Heart right ventricle (tissue), 16 donors: Measurements from ENCODE around the gene INSRR. TPM values are rescaled to one million over a fixed set of nuclear protein-coding genes. Genes with fewer than 3 reads are reported as not detected.

Source experiments
- ATAC-seq, 8 donors: fragments of 200-7000 bp; cut with Tn5 transposase; one replicate each; pipeline ENCODE4 v1.9.1; 2020; ENCODE audit warnings: mild to moderate bottlenecking in 8 of 8, moderate library complexity in 8 of 8, moderate number of reproducible peaks in 1 of 8
- DNase-seq, 2 donors: peaks; one replicate each; pipeline ENCODE4 v3.0.0-alpha.2; 2020
- H3K27ac ChIP-seq, 10 donors: fragments of 200-600 bp; sonication (generic) in 2 of 10; one replicate each; pipeline versions ENCODE4 v1.5.0 to v1.8.0; 2020 to 2022; ENCODE audit warnings: mild to moderate bottlenecking in 3 of 10
- H3K27me3 ChIP-seq, 7 donors: fragments of 200-600 bp; one replicate each; pipeline ENCODE4 v1.8.0; 2021 to 2022; ENCODE audit warnings: mild to moderate bottlenecking in 2 of 7
- H3K36me3 ChIP-seq, 9 donors: fragments of 200-600 bp; sonication (generic) in 1 of 9; one replicate each; pipeline versions ENCODE4 v1.5.0 to v1.8.0; 2020 to 2022; ENCODE audit warnings: mild to moderate bottlenecking in 2 of 9
- H3K4me1 ChIP-seq, 9 donors: fragments of 200-600 bp; sonication (generic) in 1 of 9; one replicate each; pipeline versions ENCODE4 v1.5.0 to v1.8.0; 2020 to 2022; ENCODE audit warnings: mild to moderate bottlenecking in 4 of 9
- H3K4me3 ChIP-seq, 10 donors: fragments of 200-600 bp; sonication (generic) in 2 of 10; one replicate each; pipeline versions ENCODE4 v1.5.0 to v1.8.0; 2020 to 2022; ENCODE audit warnings: mild to moderate bottlenecking in 7 of 10, moderate library complexity in 2 of 10
- H3K9me3 ChIP-seq, 11 donors: fragments of 200-600 bp in 10 of 11; sonication (generic) in 2 of 11; one replicate each; pipeline versions ENCODE4 v1.5.0 to v1.8.0; 2013 to 2022; ENCODE audit warnings: mild to moderate bottlenecking in 2 of 11, control low read depth in 1 of 11, moderate library complexity in 1 of 11
- CTCF ChIP-seq, 9 donors: fragments of 200-600 bp; sonication (generic) in 2 of 9; IDR thresholded peaks; one replicate each; pipeline versions ENCODE4 v1.5.0 to v1.8.0; 2021 to 2022; ENCODE audit warnings: antibody characterized with exemption in 9 of 9, mild to moderate bottlenecking in 5 of 9, moderate library complexity in 1 of 9
- WGBS, 2 donors: extraction: QIAGEN DNeasy Blood & Tissue Kit; methylation state at CpG; one replicate each; pipeline ENCODE4 v1.1.7; 2013; ENCODE audit warnings: inconsistent platforms in 1 of 2; 5-methylcytosine and 5-hydroxymethylcytosine counted together
- intact Hi-C, 10 donors: fragments of 100-400 bp; cut with DNase I; formaldehyde crosslinking; loops; one replicate each; pipeline versions ENCODE4 v1.11.1 to v1.14.2; 2022
- polyA plus RNA-seq, 2 donors: library from polyadenylated mRNA; stranded (reverse); fragments of 200-250 nt; gene quantifications; one replicate each; pipeline ENCODE4 v1.2.3, GENCODE V29; 2013
- total RNA-seq, 10 donors: library from RNA; stranded (reverse); fragmentation: NEBNext Ultra II Directional in 3 of 10; extraction: Animal tissue kit (Norgen Biotek cat#: 25700) in 3 of 10; gene quantifications; one replicate each; pipeline versions ENCODE4 v1.2.1 to v1.2.4, GENCODE V29; 2021 to 2023
- donor health status: Arrhythmogenic right ventricular cardiomyopathy.
- donor health status: ischemic (EF 13 %, LVEDD 7.1; RV severe dilation, severe dysfunction).
- donor health status: healthy with polysubstance abuse.
- donor health status: DM: no; HTN: yes; CAD: no.
- donor health status: DM: no; HTN: no; CAD: no.
- donor health status: ischemic (EF 25% LVEDD 6.9; RV normal size, moderate dysfunction).
- donor health status: ischemic (EF 25% LVEDD 5.7; RV mildly dilated, moderate dysfunction).
- donor health status: healthy.
- donor health status: DM: yes; HTN: yes; CAD: no.
- donor health status: Ischemic cardiomyopathy.
- donor health status: ischemic (EF 35%, LVEDD 5.7; RV mildly dilated, moderate dysfunction).
- donor health status: nonischemic (EF 11% LVEDD 7.7; RV severe dilation, severe dysfunction).
- donor health status: DM: yes; HTN: yes; CAD: no.
- donor health status: PGD.
- donor health status: ischemic (EF 29% LVEDD 5.4; RV normal size, mild dysfunction).
- donor health status: nonischemic (EF 23%, LVEDD 6.1; RV moderate dilation, normal function).

Gene INSRR
- total and polyA plus RNA-seq, 12 donors, result 0.01 to 0.80 (median 0.07) TPM

GRCh38 chr1:156858555-156858956 is 361 bp downstream of the INSRR start:
- no peak for TF ChIP-seq CTCF (IDR thresholded peaks at IDR 0.05)
- peak overlapping the region in 2 of 10 donors; percentile 37 to 43 for H3K27ac ChIP-seq
- intact Hi-C loops, result loop anchor here in 6 of 10 donors (5.0 to 10.0 kb wide), 5 partner anchors 41 to 164 kb away; partner anchors contain the start of genes ISG20L2 (in 2 of the 6), METTL25B (in 2 of the 6) and SH2D2A (in 1 of the 6)
- 7 to 9% methylated on average over 5 of the region's 5 CpGs for WGBS, 2 donors
- ATAC-seq (peak in 5 of 8 donors; percentile 2 to 68 (median 57)), DNase-seq (peak; percentile 25 to 56)
- peak overlapping the region; percentile 6 to 51 (median 42) for H3K4me3 ChIP-seq
- peaks cover 3 to 36% (median 33%) of the 10 kb centered on the region in 9 donors for H3K4me1 ChIP-seq
- peaks cover 8 to 68% (median 53%) of the 10 kb centered on the region in 7 donors for H3K27me3 ChIP-seq
- no peaks in the 10 kb centered on the region for H3K36me3 ChIP-seq
- no peaks in the 10 kb centered on the region for H3K9me3 ChIP-seq

- Histone ChIP-seq H3K4me3 (no peak overlapping the region), H3K36me3 (no peaks in the 10 kb centered on the region), H3K27me3 (peaks cover 8 to 60% (median 44%) of the 10 kb centered on the region in 7 donors), H3K4me1 (peaks cover 3 to 41% (median 33%) of the 10 kb centered on the region in 9 donors), H3K9me3 (no peaks in the 10 kb centered on the region), H3K27ac (no peak overlapping the region)
- no peak for DNase-seq
- intact Hi-C loops, result loop anchor here in 6 of 10 donors (5.0 to 10.0 kb wide), 5 partner anchors 40 to 163 kb away; partner anchors contain the start of genes ISG20L2 (in 2 of the 6), METTL25B (in 2 of the 6) and SH2D2A (in 1 of the 6)
- ATAC-seq, result no peak
- 69 to 81% methylated on average over 3 of the region's 3 CpGs for WGBS, 2 donors
- TF ChIP-seq CTCF (IDR thresholded peaks at IDR 0.05), result no peak
Observed at GRCh38 chr1:156857532-156857931, 1.4 kb downstream of the INSRR start.

GRCh38 chr1:156856282-156856785 is 2.6 kb downstream of the INSRR start:
- WGBS, 2 donors, result 80 to 91% methylated on average over 3 of the region's 3 CpGs
- H3K27me3 ChIP-seq, result peaks cover 8 to 48% (median 32%) of the 10 kb centered on the region in 7 donors
- H3K36me3 ChIP-seq, result no peaks in the 10 kb centered on the region
- peaks cover 3 to 52% (median 41%) of the 10 kb centered on the region in 9 donors for H3K4me1 ChIP-seq
- no peak overlapping the region for H3K27ac ChIP-seq
- no peak overlapping the region for H3K4me3 ChIP-seq
- intact Hi-C loops, result loop anchor here in 6 of 10 donors (5.0 to 10.0 kb wide), 5 partner anchors 39 to 162 kb away; partner anchors contain the start of genes ISG20L2 (in 2 of the 6), METTL25B (in 2 of the 6) and SH2D2A (in 1 of the 6)
- H3K9me3 ChIP-seq, result no peaks in the 10 kb centered on the region
- ATAC-seq, result no peak
- DNase-seq, result no peak
- no peak for TF ChIP-seq CTCF (IDR thresholded peaks at IDR 0.05)

GRCh38 chr1:156854634-156855033 is 4.3 kb downstream of the INSRR start:
- Histone ChIP-seq H3K27me3 (peaks cover 0 to 34% (median 21%) of the 10 kb centered on the region in 7 donors), H3K36me3 (no peaks in the 10 kb centered on the region), H3K4me3 (no peak overlapping the region), H3K27ac (no peak overlapping the region), H3K4me1 (peaks cover 0 to 36% (median 25%) of the 10 kb centered on the region in 9 donors), H3K9me3 (no peaks in the 10 kb centered on the region)
- TF ChIP-seq CTCF (IDR thresholded peaks at IDR 0.05), result no peak
- DNase-seq, result no peak
- intact Hi-C loops, result loop anchor here in 6 of 10 donors (5.0 to 10.0 kb wide), 5 partner anchors 37 to 160 kb away; partner anchors contain the start of genes ISG20L2 (in 2 of the 6), METTL25B (in 2 of the 6) and SH2D2A (in 1 of the 6)
- ATAC-seq, result no peak
- WGBS, 2 donors, result 60 to 67% methylated on average over 3 of the region's 3 CpGs
